ENCODE measurements around the gene CCNF.

GRCh38 chr16:2384426-2384825 lies 44.8 kb upstream of the CCNF start:
- TF ChIP-seq ZNF37A (tag by site-specific recombination; IDR thresholded peaks at IDR 0.05) (no peak), MEIS1 (CRISPR knock-in tag; IDR thresholded peaks at IDR 0.05; ENCODE audit: borderline replicate concordance) (no peak), ZNF394 (tag by site-specific recombination; IDR thresholded peaks at IDR 0.05; ENCODE audit: borderline replicate concordance) (no peak), CTCF (tag by site-specific recombination; IDR thresholded peaks at IDR 0.05) (no peak), ZNF707 (tag by site-specific recombination; IDR thresholded peaks at IDR 0.05) (no peak), ZNF776 (tag by site-specific recombination; IDR thresholded peaks at IDR 0.05; ENCODE audit: borderline replicate concordance) (no peak), ZNF175 (tag by site-specific recombination; IDR thresholded peaks at IDR 0.05) (no peak), KLF16 (tag by site-specific recombination; IDR thresholded peaks at IDR 0.05) (no peak), ZBTB21 (tag by site-specific recombination; IDR thresholded peaks at IDR 0.05) (no peak), ZNF76 (tag by site-specific recombination; IDR thresholded peaks at IDR 0.05; ENCODE audit: borderline replicate concordance, low read depth) (no peak), ZNF510 (tag by site-specific recombination; IDR thresholded peaks at IDR 0.05; ENCODE audit: insufficient replicate concordance) (no peak), ZNF501 (tag by site-specific recombination; IDR thresholded peaks at IDR 0.05) (no peak), ZBTB1 (tag by site-specific recombination; IDR thresholded peaks at IDR 0.05) (no peak), ZNF239 (tag by site-specific recombination; IDR thresholded peaks at IDR 0.05) (no peak)

All from HEK293 (cell line).